KOPT-K1 (cell line): ENCODE measurements around the gene AQP7.
"Not testable (repeated sequence)": the region's sequence is repeated elsewhere in the genome, so short reads cannot be mapped to it uniquely, and the experiment has no call there.

ENCODE experiments used
- H3K27ac ChIP-seq: fragments of 200-600 bp; sonication (generic); 2 replicates; pipeline ENCODE4 v1.5.1; 2016; ENCODE audit warnings: antibody characterized with exemption, mild to moderate bottlenecking, low read depth, low read length; ENCODE audit not compliant: poor library complexity, severe bottlenecking
- H3K36me3 ChIP-seq: fragments of 200-600 bp; sonication (generic); 2 replicates; pipeline ENCODE4 v1.5.1; 2017; ENCODE audit warnings: antibody characterized with exemption, mild to moderate bottlenecking, low read length, moderate library complexity; ENCODE audit not compliant: insufficient read depth
- H3K9me3 ChIP-seq: fragments of 200-600 bp; sonication (generic); 2 replicates; pipeline ENCODE4 v1.5.1; 2017; ENCODE audit warnings: antibody characterized with exemption, low read length, mild to moderate bottlenecking; ENCODE audit not compliant: insufficient read depth, poor library complexity, severe bottlenecking

The AQP7 gene

DNA sequence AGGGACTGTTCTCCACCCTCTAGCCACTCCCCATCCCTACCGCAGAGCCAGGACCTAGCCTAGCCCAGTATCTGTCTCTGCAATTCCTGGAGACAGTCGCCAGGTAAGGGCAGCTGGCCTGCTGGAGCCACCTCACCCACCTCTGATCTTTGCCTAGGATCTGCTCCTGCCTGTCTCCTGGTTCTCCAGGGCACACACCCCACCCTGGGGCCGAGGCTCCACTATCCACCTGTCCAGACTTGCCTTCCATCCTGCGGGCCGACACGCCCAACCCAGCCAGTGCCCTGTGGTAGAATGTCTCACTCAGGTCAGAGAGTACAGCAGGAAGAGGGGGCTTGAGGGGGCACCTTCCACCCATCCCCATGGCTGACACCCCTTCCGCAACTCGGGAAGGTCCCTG lies 15.7 kb upstream of the AQP7 start:
- Histone ChIP-seq H3K36me3 (no peaks in the 10 kb centered on the region), H3K27ac (no peak overlapping the region), H3K9me3 (no peaks in the 10 kb centered on the region)

DNA sequence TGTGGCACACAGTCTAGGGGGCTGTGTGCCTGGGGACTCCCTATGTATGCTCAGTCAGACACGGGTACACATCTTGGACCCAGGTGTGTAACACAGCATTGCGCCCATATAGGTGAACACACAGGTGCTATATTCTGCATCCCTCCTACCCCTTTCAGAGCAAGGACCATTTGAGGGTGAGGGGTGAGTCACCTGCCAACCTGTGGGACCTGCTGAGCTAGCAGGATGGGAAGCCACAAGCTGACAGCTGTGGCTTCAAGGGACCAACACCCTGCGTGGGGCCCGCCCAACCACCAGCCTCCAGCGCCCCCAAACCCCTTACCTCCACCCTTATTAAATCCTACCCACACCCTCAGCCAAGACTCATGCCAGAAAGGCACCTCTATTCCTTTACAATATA lies 14.6 kb upstream of the AQP7 start:
- Histone ChIP-seq H3K36me3 (no peaks in the 10 kb centered on the region), H3K9me3 (no peaks in the 10 kb centered on the region), H3K27ac (no peak overlapping the region)

DNA sequence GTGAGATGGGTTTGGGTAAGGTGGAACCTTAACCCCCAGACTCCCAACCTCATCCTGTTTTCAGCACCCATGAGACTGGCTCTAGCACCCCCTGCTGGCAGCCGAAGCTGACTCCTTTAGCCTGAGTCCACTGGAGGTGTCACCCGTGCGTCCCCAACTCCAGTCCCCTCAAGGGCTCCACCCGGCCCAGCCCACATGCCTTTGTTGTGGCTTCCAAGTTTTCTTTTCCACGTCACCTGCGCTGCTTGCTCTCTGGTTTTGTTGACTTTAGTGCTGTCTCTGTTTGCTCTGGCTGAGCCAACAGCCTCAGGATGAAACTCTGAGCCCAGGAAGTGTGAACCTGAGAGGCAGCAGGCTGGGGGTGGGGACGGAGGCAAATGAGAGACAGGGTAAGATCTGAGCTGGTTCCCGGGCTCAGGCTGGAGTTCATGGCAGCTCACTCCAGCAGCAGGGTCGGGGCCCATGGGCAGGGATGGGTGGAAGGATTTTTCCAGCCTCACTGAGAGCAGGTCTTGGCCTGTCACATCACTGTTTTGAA lies 13.2 kb upstream of the AQP7 start:
- no peaks in the 10 kb centered on the region for H3K9me3 ChIP-seq
- no peaks in the 10 kb centered on the region for H3K36me3 ChIP-seq
- H3K27ac ChIP-seq, result peak overlapping the region; percentile 61

DNA sequence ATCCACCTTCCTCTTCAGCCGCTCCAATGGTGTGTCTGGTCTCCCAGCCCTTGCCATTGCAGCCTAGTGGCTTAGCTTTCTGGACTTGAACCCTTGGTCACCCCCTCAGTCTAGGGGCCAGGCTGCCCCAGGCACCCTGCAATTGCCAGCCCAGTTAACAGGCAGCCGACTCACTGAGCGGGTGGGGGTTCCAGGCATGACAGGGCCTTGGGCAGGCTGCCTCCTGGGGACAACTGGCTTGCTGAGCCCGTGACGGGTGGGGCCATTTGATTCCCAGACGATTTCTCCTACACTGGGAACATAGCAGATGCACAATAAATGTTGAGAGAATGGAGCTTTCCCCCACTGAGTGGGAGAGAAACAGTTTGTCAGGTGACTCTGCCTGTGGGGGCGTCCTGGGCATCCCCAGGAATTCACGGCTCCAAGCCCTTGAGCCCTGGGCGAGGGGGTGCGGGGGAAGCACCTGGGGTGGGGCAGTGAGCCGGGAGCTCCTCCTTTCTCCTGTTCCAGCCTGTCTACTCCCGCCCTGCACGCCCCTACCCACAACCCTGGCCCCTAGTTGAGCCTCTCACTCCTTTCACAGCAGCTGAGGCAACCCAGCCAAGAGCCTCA lies 12.6 kb upstream of the AQP7 start:
- Histone ChIP-seq H3K36me3 (no peaks in the 10 kb centered on the region), H3K27ac (no peak overlapping the region)

DNA sequence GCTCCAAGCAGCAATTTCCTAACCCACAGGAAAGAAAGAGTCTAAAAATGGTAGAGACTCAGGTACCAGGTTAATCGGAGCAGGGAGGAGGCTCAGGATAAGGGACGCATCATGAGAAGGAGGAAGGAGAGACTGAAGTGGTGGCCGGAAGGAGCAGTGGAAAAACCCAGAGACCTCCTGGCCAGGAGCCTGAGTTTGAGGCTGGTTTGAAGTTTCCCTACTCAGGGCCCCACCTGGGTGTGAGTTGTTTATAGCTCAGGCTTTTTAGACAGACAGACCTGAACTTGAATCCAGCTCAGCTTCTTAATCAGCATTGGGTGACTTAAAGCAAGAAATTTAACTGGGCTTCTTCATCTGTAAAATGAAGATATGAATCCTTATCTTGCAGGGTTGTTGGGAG lies 11.9 kb upstream of the AQP7 start:
- Histone ChIP-seq H3K27ac (no peak overlapping the region), H3K36me3 (no peaks in the 10 kb centered on the region)

More for the DNA sequence above, 12.6 kb upstream of the AQP7 start:
- H3K9me3 ChIP-seq, result no peaks in the 10 kb centered on the region

DNA sequence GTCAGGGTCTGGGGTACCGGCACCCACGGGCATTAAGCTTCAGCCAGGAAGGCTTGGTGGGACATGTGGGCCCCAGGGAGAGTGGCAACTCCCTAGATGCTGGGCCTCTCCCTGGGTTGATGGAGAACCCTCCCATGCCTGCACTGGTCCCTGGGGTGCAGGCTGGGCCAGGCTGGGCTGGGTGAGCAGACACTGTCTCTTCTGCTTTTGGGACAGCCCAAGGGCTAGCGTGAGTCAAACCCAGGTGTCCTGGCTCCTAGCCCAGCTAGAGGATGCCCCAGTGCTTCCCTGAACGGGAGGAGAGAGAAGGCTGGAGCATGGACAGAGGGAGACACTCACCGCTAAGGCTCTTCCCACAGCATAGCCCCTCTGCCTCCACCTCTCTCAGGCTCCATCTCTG lies 5.7 kb upstream of the AQP7 start:
- Histone ChIP-seq H3K36me3 (no peaks in the 10 kb centered on the region), H3K27ac (no peak overlapping the region), H3K9me3 (no peaks in the 10 kb centered on the region)

More for the DNA sequence above, 11.9 kb upstream of the AQP7 start:
- H3K9me3 ChIP-seq, result no peaks in the 10 kb centered on the region

DNA sequence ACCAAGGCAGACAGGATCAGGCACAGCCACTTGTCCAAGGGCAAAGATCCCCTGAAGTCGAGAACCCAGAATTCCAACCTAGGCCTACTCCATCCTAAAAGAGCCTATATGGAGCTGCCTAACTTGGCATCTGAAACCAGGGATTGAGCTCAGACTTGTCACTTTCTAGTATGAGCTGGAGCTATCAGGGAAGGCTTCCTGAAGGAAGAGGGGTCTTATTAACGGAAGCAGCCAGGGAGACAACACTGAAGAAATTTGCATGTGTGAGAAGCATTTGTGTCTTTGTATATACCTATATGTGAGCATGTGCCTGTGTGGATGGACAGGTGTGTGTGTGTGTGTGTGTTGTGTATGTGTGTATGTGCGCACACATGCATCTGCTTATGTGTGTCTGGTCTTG lies 4.7 kb upstream of the AQP7 start:
- H3K36me3 ChIP-seq, result no peaks in the 10 kb centered on the region
- H3K27ac ChIP-seq, result no peak overlapping the region
- H3K9me3 ChIP-seq, result no peaks in the 10 kb centered on the region

DNA sequence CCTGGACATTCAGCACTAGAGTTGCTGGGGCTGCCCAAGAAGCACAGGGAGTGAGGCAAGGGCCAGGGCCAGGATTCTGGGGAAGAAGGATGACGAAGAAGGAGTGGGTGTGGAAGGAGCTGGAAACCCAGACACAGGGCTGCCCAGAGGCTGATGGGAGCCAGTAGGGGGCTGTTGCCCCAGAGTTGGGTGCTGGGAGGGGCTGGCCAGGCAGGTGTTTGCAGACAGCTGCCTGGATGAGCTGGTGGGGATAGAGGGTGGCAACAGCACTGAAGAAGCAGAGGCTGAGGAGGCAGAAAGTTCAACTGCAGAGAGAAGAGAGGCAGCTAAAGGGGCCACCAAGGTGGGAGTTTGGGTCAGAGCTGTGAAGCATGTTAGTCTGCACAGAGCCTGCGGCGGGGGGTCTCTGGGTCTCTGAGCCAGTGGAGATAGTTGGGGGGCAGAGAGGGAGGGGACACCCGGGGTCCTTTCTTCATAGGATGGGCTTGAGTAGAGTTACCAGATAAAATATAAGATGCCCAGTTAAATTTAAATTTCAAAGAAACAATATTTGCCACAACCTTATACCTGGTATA lies 2.5 kb upstream of the AQP7 start:
- no peaks in the 10 kb centered on the region for H3K9me3 ChIP-seq
- no peak overlapping the region for H3K27ac ChIP-seq
- H3K36me3 ChIP-seq, result no peaks in the 10 kb centered on the region

DNA sequence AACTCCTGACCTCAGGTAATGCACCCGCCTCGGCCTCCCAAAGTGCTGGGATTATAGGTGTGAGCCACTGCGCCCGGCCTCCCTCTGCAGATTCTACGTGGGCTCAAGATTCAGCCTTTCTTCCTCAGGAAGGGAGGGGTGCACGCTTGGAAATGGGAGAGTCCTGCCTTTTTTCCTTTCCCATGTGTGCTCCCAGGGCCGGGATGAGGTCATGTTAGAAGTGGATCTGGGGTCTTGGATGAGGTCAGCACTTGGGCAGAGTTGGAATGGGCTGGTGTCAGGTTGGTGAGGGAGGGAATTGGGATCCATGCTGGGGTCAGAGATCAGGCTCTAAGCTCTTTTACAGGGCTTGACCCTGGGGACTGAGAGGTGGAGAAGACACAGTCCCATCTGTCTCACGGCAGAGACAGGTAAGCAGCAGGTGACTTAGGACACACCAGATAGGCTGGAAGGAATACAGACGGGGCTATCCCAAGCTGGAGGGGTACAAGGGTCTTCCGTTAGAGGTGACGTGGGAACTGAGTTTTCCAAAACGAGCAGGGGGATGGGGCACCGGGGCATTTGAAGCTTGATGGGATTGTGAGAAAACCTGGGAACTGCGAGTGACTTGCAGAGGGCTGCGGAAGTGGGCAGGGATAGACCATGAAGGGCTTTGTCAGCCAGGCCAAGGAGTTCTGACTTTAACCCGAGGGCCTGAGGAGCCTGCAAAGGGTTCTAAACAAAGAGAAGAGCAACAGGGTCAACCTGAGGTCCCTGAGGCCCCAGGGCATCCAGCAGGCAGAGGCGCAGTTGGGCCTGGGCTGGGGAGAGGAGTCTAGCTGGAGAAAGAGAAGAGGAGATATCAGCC lies 1.8 kb upstream of the AQP7 start:
- no peaks in the 10 kb centered on the region for H3K9me3 ChIP-seq
- H3K27ac ChIP-seq, result no peak overlapping the region
- no peaks in the 10 kb centered on the region for H3K36me3 ChIP-seq

DNA sequence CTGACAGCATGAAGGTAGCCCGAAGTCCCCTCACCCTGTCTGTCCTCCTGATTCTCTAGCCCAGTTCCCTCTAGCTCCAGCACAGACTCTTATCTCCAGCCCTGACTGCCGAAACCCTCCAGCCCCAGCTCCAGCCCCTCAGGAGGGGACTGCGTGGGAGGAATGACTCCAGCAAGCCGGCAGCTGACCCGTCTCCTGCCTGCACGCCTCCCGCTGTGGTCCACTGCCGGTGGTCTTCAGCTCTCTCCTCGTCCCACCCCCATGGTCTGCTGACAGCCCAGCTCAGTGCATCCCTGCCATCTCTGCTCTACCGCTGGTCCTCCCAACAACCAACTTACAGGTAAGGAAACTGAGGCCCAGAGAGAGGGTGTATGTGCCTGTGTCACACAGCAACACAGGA lies 559 bp downstream of the AQP7 start:
- not testable (repeated sequence) for H3K27ac ChIP-seq, H3K36me3 ChIP-seq

DNA sequence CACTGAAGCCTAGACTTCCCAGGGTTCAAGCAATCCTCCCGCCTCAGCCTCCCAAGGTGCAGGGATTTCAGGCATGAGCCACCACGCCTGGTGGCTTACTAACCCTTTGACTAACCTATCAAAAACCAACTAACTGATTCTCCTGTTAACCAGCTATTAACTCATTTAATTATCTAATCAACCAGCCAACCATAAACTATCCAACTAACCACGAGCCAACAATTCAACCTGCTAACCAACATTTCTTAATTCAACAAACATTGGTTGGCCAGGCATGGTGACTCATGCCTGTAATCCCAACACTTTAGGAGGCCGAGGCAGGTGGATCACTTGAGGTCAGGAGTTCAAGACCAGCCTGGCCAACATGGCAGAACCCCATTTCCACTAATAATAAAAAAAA lies 3.3 kb downstream of the AQP7 start:
- not testable (repeated sequence) for H3K36me3 ChIP-seq, H3K27ac ChIP-seq, H3K9me3 ChIP-seq

More for the DNA sequence above, 559 bp downstream of the AQP7 start:
- not testable (repeated sequence) for H3K9me3 ChIP-seq

DNA sequence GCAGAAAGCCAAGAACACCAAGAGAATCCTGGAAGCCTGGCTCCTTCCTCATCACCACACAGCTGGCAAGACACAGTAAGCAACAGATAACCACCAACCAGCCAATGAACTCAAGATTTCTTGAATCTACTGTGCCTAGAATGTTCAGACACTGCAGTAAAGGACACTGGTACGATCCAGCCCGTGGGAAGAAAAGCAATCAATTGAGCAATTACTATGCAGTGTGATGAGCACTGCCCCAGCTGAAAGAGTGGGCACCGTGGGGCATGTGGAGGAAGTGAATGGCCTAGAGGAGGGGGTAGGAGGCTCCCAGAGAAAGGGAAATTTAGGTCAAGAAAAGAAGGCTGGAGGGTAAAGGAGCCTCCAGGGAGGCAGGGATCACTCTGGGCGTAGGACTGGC lies 4.6 kb downstream of the AQP7 start:
- not testable (repeated sequence) for H3K36me3 ChIP-seq, H3K27ac ChIP-seq, H3K9me3 ChIP-seq

DNA sequence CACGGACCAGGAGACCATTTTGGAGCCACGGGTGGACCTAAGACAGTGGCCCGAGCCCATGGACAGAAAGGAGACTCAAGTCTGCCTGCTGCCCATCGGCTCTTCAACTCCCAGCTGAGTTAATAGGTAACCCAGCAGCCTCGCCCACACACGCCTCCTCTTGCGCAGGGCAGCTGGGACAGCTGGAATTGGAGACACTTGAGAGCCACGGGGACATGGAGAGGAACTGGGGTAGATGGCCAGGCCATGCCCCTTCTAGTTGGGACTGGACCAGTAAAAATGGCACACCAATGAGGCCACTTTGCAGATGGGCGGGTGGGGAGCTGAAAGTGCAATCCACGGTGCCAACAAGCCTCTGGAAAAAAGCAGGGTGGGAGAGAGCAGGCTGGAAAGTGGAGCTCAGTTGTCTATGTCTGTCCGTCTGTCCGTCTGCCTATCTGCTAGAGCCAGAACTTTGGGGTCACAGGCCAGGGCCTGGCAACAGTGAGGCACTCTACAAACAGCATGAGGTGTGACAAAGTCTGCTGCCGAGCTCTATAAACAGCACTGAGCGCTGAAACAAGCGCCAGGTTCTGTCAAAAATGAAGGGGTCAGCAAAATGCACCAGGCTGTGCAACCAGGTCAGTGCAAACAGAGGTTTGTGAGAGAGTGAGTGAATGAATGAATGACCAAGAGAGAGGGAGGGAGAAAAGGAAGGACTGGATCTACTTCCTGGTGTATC lies 7.0 kb downstream of the AQP7 start:
- H3K27ac ChIP-seq, H3K36me3 ChIP-seq, H3K9me3 ChIP-seq: not testable (repeated sequence)

DNA sequence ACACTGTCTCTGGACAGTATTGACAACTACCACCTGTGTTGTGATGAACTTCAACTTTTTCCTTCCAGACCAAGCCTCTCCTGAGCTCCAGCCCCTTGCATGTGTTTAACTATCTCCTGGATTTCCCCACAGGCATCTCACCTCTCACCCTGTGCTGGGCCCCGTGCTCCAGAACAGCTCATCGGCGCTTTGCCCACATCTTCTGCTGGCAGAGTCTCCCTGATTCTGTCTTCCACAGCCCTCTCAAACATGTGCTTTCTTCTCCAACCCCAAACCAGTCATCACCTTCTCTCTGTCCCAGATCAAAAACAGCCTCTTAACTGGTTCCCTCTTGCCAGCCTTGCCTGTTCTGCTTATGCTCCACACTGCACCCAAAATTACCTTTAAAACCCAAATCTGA lies 8.4 kb downstream of the AQP7 start:
- H3K27ac ChIP-seq, H3K36me3 ChIP-seq, H3K9me3 ChIP-seq: not testable (repeated sequence)

DNA sequence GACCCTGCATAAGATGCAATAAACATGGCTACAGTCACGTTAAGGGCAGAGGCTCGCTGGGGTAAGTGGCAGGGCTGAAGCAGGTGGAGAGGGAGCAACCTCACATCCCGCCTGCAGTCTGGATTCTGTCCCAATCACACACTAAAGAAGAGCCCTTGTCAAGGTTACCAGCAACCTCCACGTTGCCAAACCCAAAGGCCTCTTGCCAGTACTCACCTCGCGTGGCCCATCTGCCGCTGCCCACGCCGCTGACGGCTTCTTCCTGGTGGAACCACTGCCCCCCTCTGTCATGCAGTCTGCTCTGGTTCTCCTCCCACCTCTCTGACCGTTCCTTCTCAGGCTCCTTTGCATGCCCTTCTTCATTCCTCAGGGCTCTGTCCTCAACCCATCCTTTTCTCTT lies 8.8 kb downstream of the AQP7 start:
- Histone ChIP-seq H3K27ac (no peak overlapping the region), H3K36me3 (no peaks in the 10 kb centered on the region), H3K9me3 (no peaks in the 10 kb centered on the region)
